GM12878 (cell line): ENCODE data around the gene PRDM8. TPM values are rescaled to one million over a fixed set of nuclear protein-coding genes. Genes with fewer than 3 reads are reported as not detected.

ENCODE experiments used
- ATAC-seq: fragments of 200-7000 bp; cut with Tn5 transposase; 3 replicates; pipeline ENCODE4 v1.9.1; 2020; ENCODE audit warnings: mild to moderate bottlenecking, moderate library complexity
- BruUV-seq: library from RNA; stranded (reverse); fragments of 400-500 nt; replicated peaks from 2 replicates; lab custom pipeline; 2021; lab: Mats Ljungman, UMichigan
- CTCF ChIA-PET: fragments of 300-600 bp; sonication (Branson Sonifier 250); formaldehyde crosslinking; extraction: SDS; loops from one replicate; lab custom pipeline; 2021; ENCODE audit warnings: inconsistent platforms; lab: Yijun Ruan, JAX
- POLR2A ChIA-PET: fragments of 350-600 bp; formaldehyde crosslinking; extraction: SDS; loops from one replicate; lab custom pipeline; 2021; ENCODE audit warnings: inconsistent platforms; lab: Charles Lee
- RAD21 ChIA-PET: fragments of 300-600 bp; sonication (Branson Sonifier 250); formaldehyde crosslinking; loops from one replicate; lab custom pipeline; 2023; ENCODE audit warnings: antibody characterized with exemption; ENCODE audit not compliant: unreplicated experiment; lab: Charles Lee
- SMC1A ChIA-PET: fragments of 300-600 bp; sonication (Branson Sonifier 250); formaldehyde crosslinking; loops from one replicate; lab custom pipeline; 2023; ENCODE audit not compliant: unreplicated experiment, uncharacterized antibody; lab: Charles Lee
- DNase-seq: peaks from one replicate; pipeline ENCODE4 v3.0.0-alpha.2; 2011; ENCODE audit warnings: low read depth, low spot score
- FAIRE-seq: peaks from 3 replicates; lab custom pipeline; 2011; peaks lifted over from hg19 to GRCh38; lab: Jason Lieb, UNC
- H2AFZ ChIP-seq: 2 replicates; pipeline ENCODE4 v1.6.0; 2011; ENCODE audit warnings: low read depth, low read length, control low read depth; ENCODE audit not compliant: control insufficient read depth
- H3K27ac ChIP-seq: 2 replicates; pipeline ENCODE4 v1.5.1; 2011; ENCODE audit warnings: control low read depth; ENCODE audit not compliant: control insufficient read depth, insufficient read depth
- H3K27me3 ChIP-seq, 2 experiments: replicated peaks in 1 of 2; 2 replicates each; pipeline versions ENCODE4 v1.6.0 to v1.6.1; 2011; ENCODE audit warnings: low read length in 1 of 2; ENCODE audit not compliant: control insufficient read depth in 2 of 2, insufficient read depth in 2 of 2
- H3K36me3 ChIP-seq, 2 experiments: 2 replicates each; pipeline ENCODE4 v1.5.1; 2011; ENCODE audit warnings: low read length in 1 of 2; ENCODE audit not compliant: control insufficient read depth in 2 of 2, insufficient read depth in 2 of 2
- H3K4me1 ChIP-seq: 2 replicates; pipeline ENCODE4 v1.6.1; 2011; ENCODE audit warnings: mild to moderate bottlenecking, low read length, moderate library complexity, mixed read lengths; ENCODE audit not compliant: control insufficient read depth, insufficient read depth
- H3K4me2 ChIP-seq: 2 replicates; pipeline ENCODE4 v1.6.0; 2011; ENCODE audit warnings: control low read depth; ENCODE audit not compliant: control insufficient read depth, insufficient read depth
- H3K4me3 ChIP-seq: fragments of 200-600 bp; sonication (generic); 2 replicates; pipeline ENCODE4 v1.5.1; 2016
- H3K79me2 ChIP-seq: 2 replicates; pipeline ENCODE4 v1.6.0; 2011; ENCODE audit warnings: low read length; ENCODE audit not compliant: control insufficient read depth, insufficient read depth
- H3K9ac ChIP-seq: 2 replicates; pipeline ENCODE4 v1.8.0; 2011; ENCODE audit warnings: low read length, control low read depth, mixed read lengths; ENCODE audit not compliant: control insufficient read depth, insufficient read depth
- H3K9me3 ChIP-seq: replicated peaks from 3 replicates; pipeline ENCODE4 v1.5.1; 2011; ENCODE audit warnings: mild to moderate bottlenecking, low read length; ENCODE audit not compliant: control insufficient read depth, insufficient read depth
- H4K20me1 ChIP-seq: 2 replicates; pipeline ENCODE4 v1.6.0; 2011; ENCODE audit not compliant: control insufficient read depth, insufficient read depth
- CREM ChIP-seq: IDR thresholded peaks from 2 replicates; pipeline ENCODE4 v1.6.1; 2014; ENCODE audit warnings: antibody characterized with exemption, low read depth
- HDAC2 ChIP-seq: fragments of 200-600 bp; sonication (generic); IDR thresholded peaks from 2 replicates; pipeline ENCODE4 v1.6.1; 2017
- NR2F1 ChIP-seq: fragments of 450-650 bp; conservative IDR thresholded peaks from 2 replicates; pipeline ENCODE4 v1.6.1; 2017; ENCODE audit warnings: mild to moderate bottlenecking
- RUNX3 ChIP-seq: IDR thresholded peaks from 2 replicates; pipeline ENCODE4 v1.6.1; 2012; ENCODE audit warnings: low read length, inconsistent platforms
- SP1 ChIP-seq: IDR thresholded peaks from one replicate; pipeline ENCODE4 v1.6.1; 2011; ENCODE audit warnings: low read depth, low read length
- ZNF384 ChIP-seq: IDR thresholded peaks from 2 replicates; pipeline ENCODE4 v1.6.1; 2012; ENCODE audit warnings: low read depth, mild to moderate bottlenecking, low read length, improper control_type of control experiment, borderline replicate concordance
- ZZZ3 ChIP-seq: IDR thresholded peaks from 2 replicates; pipeline ENCODE4 v1.6.1; 2011; ENCODE audit warnings: low read depth; ENCODE audit not compliant: control insufficient read depth, insufficient read length
- WGBS: methylation state at CpG from one replicate; pipeline ENCODE4 v1.1.6; 2016; ENCODE audit warnings: low lambda C conversion rate; ENCODE audit not compliant: insufficient replicate concordance, insufficient coverage; ENCODE audit errors: missing lambda C conversion rate; 5-methylcytosine and 5-hydroxymethylcytosine counted together
- in situ Hi-C: fragments of 300-500 bp; cut with MboI; formaldehyde crosslinking; loops from 9 replicates; pipeline ENCODE4 v1.14.3; 2018; ENCODE audit warnings: mixed read lengths
- intact Hi-C: fragments of 100-400 bp; cut with micrococcal nuclease; formaldehyde crosslinking; loops from one replicate; pipeline ENCODE4 v1.14.2; 2022; ENCODE audit not compliant: unreplicated experiment
- polyA plus RNA-seq, 11 experiments: library from polyadenylated mRNA; depleted of rRNA in 4 of 11; unstranded in 6 of 11; stranded (reverse) in 5 of 11; fragments of >200 nt; fragmentation: Nextera tagmentation in 4 of 11; fragmentation: Illumina TruSeq in 1 of 11; extraction: Ambion mirVana in 4 of 11; extraction: Trizol in 1 of 11; gene quantifications; 1 replicate in 1 of 11; 2 replicates in 10 of 11; pipeline versions ENCODE4 v1.2.1 to v1.2.3, GENCODE V29; 2011 to 2016; ENCODE audit warnings: inconsistent platforms in 2 of 11, missing spikeins in 2 of 11, low read depth in 1 of 11
- total RNA-seq, 4 experiments: library from RNA; depleted of rRNA in 3 of 4; stranded (reverse); fragments of >200 nt in 3 of 4; fragmentation: Illumina TruSeq in 1 of 4; extraction: Trizol in 1 of 4; gene quantifications; 2 replicates each; pipeline versions ENCODE4 v1.2.1 to v1.2.3, GENCODE V29; 2013 to 2021
- TF ChIP-seq, protein P1 (sequence below): fragments of 450-650 bp; IDR thresholded peaks from 2 replicates; pipeline ENCODE4 v1.6.1; 2017; ENCODE audit warnings: borderline replicate concordance
- TF ChIP-seq, protein P2 (sequence below): fragments of 450-650 bp; formaldehyde crosslinking; IDR thresholded peaks from 2 replicates; pipeline ENCODE4 v1.4.0; 2020; ENCODE audit warnings: mild to moderate bottlenecking, moderate library complexity

PRDM8 gene
- total and polyA plus RNA-seq, 10 of the 15 experiments (the other 5 are each of a cell fraction or from before 2014, with no cell fraction given), result 0.09 to 1.6 (median 0.40) TPM

DNA sequence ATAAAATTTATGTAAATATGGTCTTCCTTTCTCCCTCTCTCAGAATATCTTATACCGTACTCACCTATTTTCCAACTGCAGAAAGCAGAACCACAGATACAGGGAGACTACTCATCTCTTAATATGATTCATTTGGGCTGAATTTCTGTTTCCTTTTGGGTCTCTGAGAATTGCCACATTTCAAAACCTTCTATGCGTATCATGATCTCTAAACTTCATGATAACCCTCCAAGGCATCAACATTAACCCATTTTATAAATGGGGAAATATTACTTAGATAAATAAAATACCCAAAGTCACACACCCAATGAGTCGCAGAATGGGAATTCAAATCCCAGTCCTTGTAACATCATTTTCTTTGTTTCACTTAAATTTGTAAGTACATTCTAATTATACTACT, 16.6 kb upstream of the PRDM8 start (continued):
- no peak for TF ChIP-seq HDAC2
- TF ChIP-seq SP1, result no peak
- TF ChIP-seq, protein P1, sequence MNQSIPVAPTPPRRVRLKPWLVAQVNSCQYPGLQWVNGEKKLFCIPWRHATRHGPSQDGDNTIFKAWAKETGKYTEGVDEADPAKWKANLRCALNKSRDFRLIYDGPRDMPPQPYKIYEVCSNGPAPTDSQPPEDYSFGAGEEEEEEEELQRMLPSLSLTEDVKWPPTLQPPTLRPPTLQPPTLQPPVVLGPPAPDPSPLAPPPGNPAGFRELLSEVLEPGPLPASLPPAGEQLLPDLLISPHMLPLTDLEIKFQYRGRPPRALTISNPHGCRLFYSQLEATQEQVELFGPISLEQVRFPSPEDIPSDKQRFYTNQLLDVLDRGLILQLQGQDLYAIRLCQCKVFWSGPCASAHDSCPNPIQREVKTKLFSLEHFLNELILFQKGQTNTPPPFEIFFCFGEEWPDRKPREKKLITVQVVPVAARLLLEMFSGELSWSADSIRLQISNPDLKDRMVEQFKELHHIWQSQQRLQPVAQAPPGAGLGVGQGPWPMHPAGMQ, result no peak
- TF ChIP-seq, all 136 proteins: peak for 0

DNA sequence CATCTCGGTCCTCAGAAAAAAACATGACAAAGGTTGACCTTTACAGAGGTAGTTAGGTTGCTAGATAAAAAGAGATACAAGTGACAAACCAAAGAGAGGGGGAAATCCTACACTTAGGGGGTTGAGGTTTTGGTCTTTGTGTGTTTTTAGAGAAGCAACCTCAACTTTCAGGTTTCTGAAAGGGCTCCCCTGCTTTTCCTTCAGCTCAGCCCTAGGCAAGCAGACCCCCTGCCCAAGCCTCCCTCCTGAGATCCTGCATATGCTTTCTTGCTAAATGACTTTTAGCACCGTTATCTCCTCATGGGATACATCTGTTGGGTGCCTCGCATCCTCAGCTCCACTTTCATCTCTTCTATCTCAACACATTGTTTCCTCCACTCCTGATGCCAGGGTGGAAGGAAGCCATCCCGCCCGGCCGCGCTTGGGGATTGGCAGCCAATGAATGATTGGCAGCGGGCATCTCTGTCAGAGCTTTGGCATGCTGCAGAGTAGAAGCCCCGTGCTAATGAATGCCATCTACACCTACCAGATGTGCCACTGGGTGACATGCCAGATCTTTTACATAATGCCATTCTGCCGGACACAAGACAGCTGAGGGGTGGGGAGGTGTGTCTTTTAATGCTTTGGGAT, 15.0 kb upstream of the PRDM8 start:
- TF ChIP-seq CREM, result no peak
- peak; percentile 66 for TF ChIP-seq RUNX3
- peak; percentile 24; the same call in 1 of the 2 replicates for TF ChIP-seq ZNF384
- TF ChIP-seq ZZZ3, result no peak
- peak; percentile 49 for TF ChIP-seq NR2F1
- TF ChIP-seq, protein P2, sequence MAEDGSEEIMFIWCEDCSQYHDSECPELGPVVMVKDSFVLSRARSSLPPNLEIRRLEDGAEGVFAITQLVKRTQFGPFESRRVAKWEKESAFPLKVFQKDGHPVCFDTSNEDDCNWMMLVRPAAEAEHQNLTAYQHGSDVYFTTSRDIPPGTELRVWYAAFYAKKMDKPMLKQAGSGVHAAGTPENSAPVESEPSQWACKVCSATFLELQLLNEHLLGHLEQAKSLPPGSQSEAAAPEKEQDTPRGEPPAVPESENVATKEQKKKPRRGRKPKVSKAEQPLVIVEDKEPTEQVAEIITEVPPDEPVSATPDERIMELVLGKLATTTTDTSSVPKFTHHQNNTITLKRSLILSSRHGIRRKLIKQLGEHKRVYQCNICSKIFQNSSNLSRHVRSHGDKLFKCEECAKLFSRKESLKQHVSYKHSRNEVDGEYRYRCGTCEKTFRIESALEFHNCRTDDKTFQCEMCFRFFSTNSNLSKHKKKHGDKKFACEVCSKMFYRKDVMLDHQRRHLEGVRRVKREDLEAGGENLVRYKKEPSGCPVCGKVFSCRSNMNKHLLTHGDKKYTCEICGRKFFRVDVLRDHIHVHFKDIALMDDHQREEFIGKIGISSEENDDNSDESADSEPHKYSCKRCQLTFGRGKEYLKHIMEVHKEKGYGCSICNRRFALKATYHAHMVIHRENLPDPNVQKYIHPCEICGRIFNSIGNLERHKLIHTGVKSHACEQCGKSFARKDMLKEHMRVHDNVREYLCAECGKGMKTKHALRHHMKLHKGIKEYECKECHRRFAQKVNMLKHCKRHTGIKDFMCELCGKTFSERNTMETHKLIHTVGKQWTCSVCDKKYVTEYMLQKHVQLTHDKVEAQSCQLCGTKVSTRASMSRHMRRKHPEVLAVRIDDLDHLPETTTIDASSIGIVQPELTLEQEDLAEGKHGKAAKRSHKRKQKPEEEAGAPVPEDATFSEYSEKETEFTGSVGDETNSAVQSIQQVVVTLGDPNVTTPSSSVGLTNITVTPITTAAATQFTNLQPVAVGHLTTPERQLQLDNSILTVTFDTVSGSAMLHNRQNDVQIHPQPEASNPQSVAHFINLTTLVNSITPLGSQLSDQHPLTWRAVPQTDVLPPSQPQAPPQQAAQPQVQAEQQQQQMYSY (CRISPR knock-in tag), result no peak
- Histone ChIP-seq H3K4me1 (peaks cover 8% of the 10 kb centered on the region), H2AFZ (no peak overlapping the region), H3K79me2 (no peaks in the 10 kb centered on the region), H3K27ac (no peak overlapping the region), H3K27me3 (peaks cover 6 to 10% of the 10 kb centered on the region in 2 experiments), H3K9me3 (no peaks in the 10 kb centered on the region; the same call in 2 of the 3 replicates), H3K4me3 (no peak overlapping the region), H3K9ac (no peak overlapping the region), H3K4me2 (no peak overlapping the region), H3K36me3 (no peaks in the 10 kb centered on the region), H4K20me1 (no peaks in the 10 kb centered on the region)
- ChIA-PET RAD21 (interaction anchor here (0.9 to 2.7 kb wide), 11 partner anchors 10 to 1230 kb away, joined by 3 to 15 read pairs (median 3); no protein-coding TSS in a partner anchor), CTCF (interaction anchor here (0.9 to 4.9 kb wide), 22 partner anchors 9 to 1243 kb away, joined by 3 to 63 read pairs (median 5); partner anchors contain the start of gene PAQR3), POLR2A (no interaction called here), SMC1A (interaction anchor here (1.1 to 6.0 kb wide), 13 partner anchors 10 to 1230 kb away, joined by 3 to 55 read pairs (median 4); no protein-coding TSS in a partner anchor)
- in situ Hi-C loops (no loop called here), intact Hi-C loops (no loop called here)
- no TSS peak for BruUV-seq
- peak; percentile 5; the same call in 1 of the 3 replicates for ATAC-seq
- WGBS, result 27% methylated on average over 10 of the region's 10 CpGs
- DNase-seq, result no peak
- FAIRE-seq, result no peak
